ENCODE measurements around the gene FOXN3. TPM values are rescaled to one million over a fixed set of nuclear protein-coding genes. Genes with fewer than 3 reads are reported as not detected.

Gene FOXN3
- total RNA-seq, 6 experiments from 2014 or later: 41.5 to 74.2 (median 55.8) TPM

GRCh38 chr14:89444516-89445125, 27.6 kb upstream of the FOXN3 start:
- TF ChIP-seq POLR2A (IDR thresholded peaks at IDR 0.05) (no peak), CTCF (IDR thresholded peaks at IDR 0.05) (no peak)
- H3K4me3 ChIP-seq: no peak overlapping the region
- no peaks in the 10 kb centered on the region for H3K36me3 ChIP-seq
- H3K27ac ChIP-seq: no peak overlapping the region
- no peak for DNase-seq
- ATAC-seq: no peak
- no peaks in the 10 kb centered on the region for H3K9me3 ChIP-seq
- no peaks in the 10 kb centered on the region for H3K4me1 ChIP-seq
- 82% methylated on average over 10 of the region's 10 CpGs for WGBS (ENCODE audit: insufficient coverage, low coverage, low lambda C conversion rate, missing lambda C conversion rate)
- H3K27me3 ChIP-seq: no peaks in the 10 kb centered on the region
- intact Hi-C loops (cut with DNase I): no loop called here

GRCh38 chr14:89444044-89444443, 27.0 kb upstream of the FOXN3 start:
- no peak overlapping the region for H3K4me3 ChIP-seq
- no peaks in the 10 kb centered on the region for H3K36me3 ChIP-seq
- TF ChIP-seq POLR2A (IDR thresholded peaks at IDR 0.05) (no peak), CTCF (IDR thresholded peaks at IDR 0.05) (no peak)
- no peaks in the 10 kb centered on the region for H3K27me3 ChIP-seq
- no peak overlapping the region for H3K27ac ChIP-seq
- intact Hi-C loops (cut with DNase I): no loop called here
- ATAC-seq (peak in 2 of 4 donors; percentile 23 to 36), DNase-seq (no peak)
- H3K4me1 ChIP-seq: no peaks in the 10 kb centered on the region
- no peaks in the 10 kb centered on the region for H3K9me3 ChIP-seq
- 67% methylated on average over 3 of the region's 3 CpGs for WGBS (ENCODE audit: insufficient coverage, low coverage, low lambda C conversion rate, missing lambda C conversion rate)

- Histone ChIP-seq H3K4me1 (no peaks in the 10 kb centered on the region), H3K9me3 (no peaks in the 10 kb centered on the region), H3K36me3 (no peaks in the 10 kb centered on the region), H3K4me3 (no peak overlapping the region), H3K27ac (no peak overlapping the region), H3K27me3 (no peaks in the 10 kb centered on the region)
- DNase-seq (no peak), ATAC-seq (no peak)
- 49% methylated on average over 3 of the region's 3 CpGs for WGBS (ENCODE audit: insufficient coverage, low coverage, low lambda C conversion rate, missing lambda C conversion rate)
- intact Hi-C loops (cut with DNase I): no loop called here
- no peak for TF ChIP-seq POLR2A (IDR thresholded peaks at IDR 0.05)
These were observed 26.1 kb upstream of the FOXN3 start for GRCh38 chr14:89443042-89443629.

GRCh38 chr14:89442280-89442679, 25.2 kb upstream of the FOXN3 start:
- WGBS (ENCODE audit: insufficient coverage, low coverage, low lambda C conversion rate, missing lambda C conversion rate): 95% methylated on average over 3 of the region's 4 CpGs
- Histone ChIP-seq H3K4me1 (no peaks in the 10 kb centered on the region), H3K36me3 (no peaks in the 10 kb centered on the region), H3K27me3 (no peaks in the 10 kb centered on the region), H3K9me3 (no peaks in the 10 kb centered on the region), H3K4me3 (no peak overlapping the region), H3K27ac (no peak overlapping the region)
- intact Hi-C loops (cut with DNase I): no loop called here
- DNase-seq: no peak
- no peak for ATAC-seq
- no peak for TF ChIP-seq POLR2A (IDR thresholded peaks at IDR 0.05)
- TF ChIP-seq CTCF (IDR thresholded peaks at IDR 0.05): no peak

- H3K27me3 ChIP-seq: no peaks in the 10 kb centered on the region
- no peak overlapping the region for H3K4me3 ChIP-seq
- no peaks in the 10 kb centered on the region for H3K36me3 ChIP-seq
- 86% methylated on average over 10 of the region's 11 CpGs for WGBS (ENCODE audit: insufficient coverage, low coverage, low lambda C conversion rate, missing lambda C conversion rate)
- intact Hi-C loops (cut with DNase I): no loop called here
- no peak overlapping the region for H3K27ac ChIP-seq
- H3K4me1 ChIP-seq: no peaks in the 10 kb centered on the region
- no peaks in the 10 kb centered on the region for H3K9me3 ChIP-seq
- DNase-seq (no peak), ATAC-seq (no peak)
- TF ChIP-seq POLR2A (IDR thresholded peaks at IDR 0.05) (no peak), CTCF (IDR thresholded peaks at IDR 0.05) (no peak)
These were observed 24.2 kb upstream of the FOXN3 start for GRCh38 chr14:89440986-89441909.
